Measurements from ENCODE around the gene USP53. TPM values are rescaled to one million over a fixed set of nuclear protein-coding genes. Genes with fewer than 3 reads are reported as not detected.

Gene USP53
- total and polyA plus RNA-seq, 4 donors: 17.4 to 54.4 (median 35.7) TPM

Other genes starting within 250 kb of the USP53 start
- gene MYOZ2, start 76.9 kb upstream of the USP53 start, total RNA-seq: under 1 TPM; 0.30 to 0.66 TPM
- under 1 TPM; 0.32 to 0.90 TPM for gene MYOZ2, start 76.9 kb upstream of the USP53 start, polyA plus RNA-seq (ENCODE audit: insufficient read length in 2 of 2)
- gene FABP2, start 109.4 kb downstream of the USP53 start, total RNA-seq: not detected
- not detected for gene FABP2, start 109.4 kb downstream of the USP53 start, polyA plus RNA-seq (ENCODE audit: insufficient read length in 2 of 2)